ENCODE results near the gene HLA-DQA2. TPM values are rescaled to one million over a fixed set of nuclear protein-coding genes. Genes with fewer than 3 reads are reported as not detected.

The HLA-DQA2 gene
- total and polyA plus RNA-seq, 2 of the 13 experiments (the other 11 are each of a cell fraction or from before 2014, with no cell fraction given): not detected

GRCh38 chr6:32718879-32719278 is 22.3 kb upstream of the HLA-DQA2 start:
- in situ Hi-C loops (cut with HindIII; ENCODE audit: extremely low pct_ligation_motif_present, low pct_unique_long_range_greater_than_20kb): no loop called here
- H3K9me3 ChIP-seq (ENCODE audit: low read length): no peaks in the 10 kb centered on the region
- 24% methylated on average over 3 of the region's 3 CpGs for WGBS (ENCODE audit: low lambda C conversion rate)
- H3K4me1 ChIP-seq (ENCODE audit: insufficient read depth, low read length): no peaks in the 10 kb centered on the region
- H3K4me3 ChIP-seq (replicated peaks in 1 of 3; ENCODE audit: insufficient read depth in 1 of 3, low read depth in 2 of 3, low read length in 3 of 3): no peak overlapping the region
- H3K36me3 ChIP-seq (replicated peaks in 1 of 2; ENCODE audit: control insufficient read depth in 1 of 2, insufficient read depth in 2 of 2, low read length in 2 of 2): no peaks in the 10 kb centered on the region
- H2AFZ ChIP-seq (ENCODE audit: low read length): no peak overlapping the region
- no peaks in the 10 kb centered on the region for H3K79me2 ChIP-seq (ENCODE audit: insufficient read depth, low read length)
- H3K9ac ChIP-seq (ENCODE audit: insufficient read depth, low read depth, low read length): no peak overlapping the region
- intact Hi-C loops (cut with micrococcal nuclease; ENCODE audit: unreplicated experiment): no loop called here
- ATAC-seq: no peak
- FAIRE-seq: no peak
- no TSS peak for BruUV-seq (replicated peaks)
- CTCF ChIA-PET (ENCODE audit: low intra/inter-chr PET ratio, low total read pairs): no interaction called here
- H3K27me3 ChIP-seq (ENCODE audit: control insufficient read depth in 1 of 2, insufficient read depth in 2 of 2, low read length in 2 of 2): peaks cover 1 to 6% of the 10 kb centered on the region in 2 experiments; a peak in 1 of 5 replicates
- no peak overlapping the region for H3K4me2 ChIP-seq (ENCODE audit: low read depth, low read length)
- no peaks in the 10 kb centered on the region for H4K20me1 ChIP-seq (ENCODE audit: insufficient read depth, low read length)
- POLR2A ChIA-PET: no interaction called here
- no peak overlapping the region for H3K27ac ChIP-seq (ENCODE audit: extremely low read length, insufficient read depth, low read length)
- TF ChIP-seq TCF7 (IDR thresholded peaks at IDR 0.05; ENCODE audit: low read depth): no peak
- no peak for TF ChIP-seq THAP7 (CRISPR knock-in tag; IDR thresholded peaks at IDR 0.05)
- TF ChIP-seq ZNF142 (CRISPR knock-in tag; IDR thresholded peaks at IDR 0.05): no peak
- no peak for TF ChIP-seq XBP1 (CRISPR knock-in tag; IDR thresholded peaks at IDR 0.05)
- TF ChIP-seq ZNF256 (CRISPR knock-in tag; conservative IDR thresholded peaks at IDR 0.05): no peak
- no peak for TF ChIP-seq CENPT (CRISPR knock-in tag; IDR thresholded peaks at IDR 0.05; ENCODE audit: low read depth)
- no peak for TF ChIP-seq ZZZ3 (CRISPR knock-in tag; IDR thresholded peaks at IDR 0.05; ENCODE audit: borderline replicate concordance)
- no peak for TF ChIP-seq ZBTB21 (CRISPR knock-in tag; IDR thresholded peaks at IDR 0.05)
- TF ChIP-seq ZNF792 (CRISPR knock-in tag; IDR thresholded peaks at IDR 0.05): no peak
- no peak for TF ChIP-seq ZNF781 (CRISPR knock-in tag; IDR thresholded peaks at IDR 0.05; ENCODE audit: borderline replicate concordance, not compliant biosample characterization)
- TF ChIP-seq ZNF570 (CRISPR knock-in tag; IDR thresholded peaks at IDR 0.05; ENCODE audit: borderline replicate concordance): no peak
- TF ChIP-seq RAD51 (IDR thresholded peaks at IDR 0.05; ENCODE audit: borderline replicate concordance): no peak
- TF ChIP-seq RFXAP (CRISPR knock-in tag; IDR thresholded peaks at IDR 0.05; ENCODE audit: borderline replicate concordance): no peak
- no peak for TF ChIP-seq ZNF484 (CRISPR knock-in tag; IDR thresholded peaks at IDR 0.05; ENCODE audit: borderline replicate concordance, low read depth)
- no peak for TF ChIP-seq NFYC (CRISPR knock-in tag; IDR thresholded peaks at IDR 0.05)
- no peak for DNase-seq (ENCODE audit: low spot score)

Data from HepG2 (cell line).